K562 (cell line): ENCODE measurements around the gene ATP13A4. TPM values are rescaled to one million over a fixed set of nuclear protein-coding genes. Genes with fewer than 3 reads are reported as not detected.

ENCODE experiments used
- ATAC-seq: fragments of 200-7000 bp; cut with Tn5 transposase; 3 replicates; pipeline ENCODE4 v1.9.1; 2020; ENCODE audit warnings: moderate library complexity
- BruUV-seq: library from RNA; stranded (reverse); fragments of 400-500 nt; replicated peaks from 2 replicates; lab custom pipeline; 2021; lab: Mats Ljungman, UMichigan
- CTCF ChIA-PET: fragments of 300-600 bp; formaldehyde crosslinking; extraction: SDS; loops from one replicate; lab custom pipeline; 2021; ENCODE audit warnings: low intra/inter-chr PET ratio; lab: Yijun Ruan, JAX
- POLR2A ChIA-PET: fragments of 300-600, 350-650 bp; sonication (Branson Sonifier 250); formaldehyde crosslinking; extraction: SDS; loops from one replicate; lab custom pipeline; 2021; ENCODE audit warnings: antibody characterized with exemption, inconsistent platforms; lab: Yijun Ruan, JAX
- DNase-seq, 4 experiments: peaks; one replicate each; pipeline versions ENCODE4 v3.0.0 to v3.0.0-alpha.2; 2011 to 2018; ENCODE audit warnings: low spot score in 3 of 4, mixed read lengths in 3 of 4; ENCODE audit errors: extremely low read depth in 1 of 4
- FAIRE-seq: peaks from 2 replicates; lab custom pipeline; 2011; peaks lifted over from hg19 to GRCh38; lab: Jason Lieb, UNC
- H2AFZ ChIP-seq: 2 replicates; pipeline ENCODE4 v1.6.0; 2011; ENCODE audit warnings: low read depth, low read length, control low read depth, inconsistent platforms
- H3K27ac ChIP-seq: fragments of 200-600 bp; 3 replicates; pipeline ENCODE4 v1.8.0; 2011; ENCODE audit warnings: low read depth, mild to moderate bottlenecking, control low read depth, inconsistent platforms, low read length, moderate library complexity, mixed read lengths; ENCODE audit errors: extremely low read depth
- H3K27me3 ChIP-seq, 2 experiments: fragments of 300-600 bp in 1 of 2; 2 replicates in 1 of 2; 3 replicates in 1 of 2; pipeline versions ENCODE4 v1.6.0 to v1.8.0; 2011; ENCODE audit warnings: inconsistent platforms in 2 of 2, low read length in 2 of 2, mild to moderate bottlenecking in 1 of 2, mixed read lengths in 1 of 2, moderate library complexity in 1 of 2; ENCODE audit not compliant: control insufficient read depth in 2 of 2, insufficient read depth in 2 of 2
- H3K36me3 ChIP-seq: fragments of 300-600 bp; 3 replicates; pipeline ENCODE4 v1.8.0; 2011; ENCODE audit warnings: mild to moderate bottlenecking, low read length, inconsistent platforms; ENCODE audit not compliant: control insufficient read depth, insufficient read depth
- H3K4me1 ChIP-seq, 2 experiments: fragments of 200-600 bp in 1 of 2; replicated peaks in 1 of 2; 2 replicates in 1 of 2; 3 replicates in 1 of 2; pipeline versions ENCODE4 v1.5.1 to v1.8.0; 2011; ENCODE audit warnings: inconsistent platforms in 2 of 2, low read length in 2 of 2, mild to moderate bottlenecking in 1 of 2, mixed read lengths in 1 of 2, moderate library complexity in 1 of 2; ENCODE audit not compliant: control insufficient read depth in 2 of 2, insufficient read depth in 2 of 2
- H3K4me2 ChIP-seq: 2 replicates; pipeline ENCODE4 v1.6.1; 2011; ENCODE audit warnings: low read length, control low read depth, inconsistent platforms, mixed read lengths; ENCODE audit not compliant: insufficient read depth
- H3K4me3 ChIP-seq: fragments of 200-600 bp; sonication (generic), shearing (Covaris generic); 2 replicates; pipeline ENCODE4 v1.5.1; 2016; ENCODE audit warnings: control low read depth, inconsistent platforms
- H3K79me2 ChIP-seq: fragments of 200-600 bp; 3 replicates; pipeline ENCODE4 v1.8.0; 2011; ENCODE audit warnings: low read length, inconsistent platforms; ENCODE audit not compliant: control insufficient read depth, insufficient read depth
- H3K9ac ChIP-seq, 2 experiments: 2 replicates each; pipeline versions ENCODE4 v1.6.0 to v1.6.1; 2011; ENCODE audit warnings: low read depth in 2 of 2, low read length in 2 of 2, control low read depth in 1 of 2, inconsistent platforms in 1 of 2, mild to moderate bottlenecking in 1 of 2, mixed read lengths in 1 of 2; ENCODE audit not compliant: insufficient read depth in 1 of 2
- H3K9me1 ChIP-seq: one replicate; pipeline ENCODE4 v1.6.0; 2011; ENCODE audit warnings: inconsistent platforms, mild to moderate bottlenecking, low read length, moderate library complexity; ENCODE audit not compliant: control insufficient read depth, insufficient read depth
- H3K9me3 ChIP-seq: replicated peaks from 2 replicates; pipeline ENCODE4 v1.5.1; 2011; ENCODE audit warnings: low read depth, low read length, inconsistent platforms; ENCODE audit not compliant: control insufficient read depth, insufficient read depth
- H4K20me1 ChIP-seq: replicated peaks from 2 replicates; pipeline ENCODE4 v1.6.1; 2011; ENCODE audit warnings: low read length, inconsistent platforms, mixed read lengths; ENCODE audit not compliant: control insufficient read depth, insufficient read depth
- EHMT2 ChIP-seq: fragments of 450-650 bp; IDR thresholded peaks from 2 replicates; pipeline ENCODE4 v1.6.1; 2018; ENCODE audit warnings: antibody characterized with exemption
- ELF2 ChIP-seq: fragments of 250-450 bp; sonication (Bioruptor Pico); IDR thresholded peaks from 2 replicates; pipeline ENCODE4 v1.5.0; 2021; ENCODE audit warnings: mild to moderate bottlenecking
- FOXA1 ChIP-seq: fragments of 450-650 bp; IDR thresholded peaks from 2 replicates; pipeline ENCODE4 v1.6.1; 2016; ENCODE audit warnings: mild to moderate bottlenecking, borderline replicate concordance
- HSF4 ChIP-seq: fragments of 250-450 bp; sonication (Bioruptor Pico); IDR thresholded peaks from 2 replicates; pipeline ENCODE4 v2.1.2; 2022; ENCODE audit warnings: mild to moderate bottlenecking, moderate library complexity, borderline replicate concordance
- NUFIP1 ChIP-seq: fragments of 450-650 bp; IDR thresholded peaks from 2 replicates; pipeline ENCODE4 v1.6.1; 2018; ENCODE audit not compliant: partially characterized antibody
- PRDM10 ChIP-seq: fragments of 450-650 bp; IDR thresholded peaks from 2 replicates; pipeline ENCODE4 v1.6.1; 2018; ENCODE audit not compliant: partially characterized antibody
- SMAD4 ChIP-seq: fragments of 250-450 bp; sonication (Bioruptor Pico); conservative IDR thresholded peaks from 2 replicates; pipeline ENCODE4 v1.8.0; 2021; ENCODE audit warnings: inconsistent platforms, mild to moderate bottlenecking, moderate library complexity
- XRCC3 ChIP-seq: fragments of 450-650 bp; IDR thresholded peaks from 2 replicates; pipeline ENCODE4 v1.6.1; 2017; ENCODE audit warnings: mild to moderate bottlenecking, moderate library complexity
- ZKSCAN3 ChIP-seq: fragments of 250-450 bp; sonication (Bioruptor Pico); IDR thresholded peaks from 2 replicates; pipeline ENCODE4 v1.4.0; 2020
- ZNF507 ChIP-seq: conservative IDR thresholded peaks from 2 replicates; pipeline ENCODE4 v1.6.1; 2017; ENCODE audit warnings: missing genetic modification characterization, missing compliant biosample characterization
- ZNF512 ChIP-seq: IDR thresholded peaks from 2 replicates; pipeline ENCODE4 v1.6.1; 2016; ENCODE audit warnings: missing genetic modification characterization, missing compliant biosample characterization
- ZNF586 ChIP-seq: fragments of 450-650 bp; formaldehyde crosslinking; conservative IDR thresholded peaks from 2 replicates; pipeline ENCODE4 v1.4.0; 2020; ENCODE audit warnings: mild to moderate bottlenecking, moderate library complexity
- WGBS: fragments of 100-300 bp; shearing (Covaris generic); methylation state at CpG from one replicate; pipeline ENCODE4 v1.1.6; 2016; ENCODE audit warnings: low coverage, mixed read lengths; ENCODE audit not compliant: insufficient coverage; ENCODE audit errors: missing lambda C conversion rate; 5-methylcytosine and 5-hydroxymethylcytosine counted together
- in situ Hi-C: fragments of 300-500 bp; cut with MboI; formaldehyde crosslinking; loops from 4 replicates; pipeline ENCODE4 v1.15.0; 2018; ENCODE audit warnings: inconsistent platforms, mixed read lengths
- intact Hi-C: fragments of 100-400 bp; cut with micrococcal nuclease; formaldehyde crosslinking; loops from 2 replicates; pipeline ENCODE4 v1.14.2; 2022
- polyA plus RNA-seq, 8 experiments: library from polyadenylated mRNA; depleted of rRNA in 4 of 8; stranded (reverse) in 5 of 8; unstranded in 3 of 8; fragments of >200 nt; fragmentation: Nextera tagmentation in 2 of 8; fragmentation: Illumina TruSeq in 1 of 8; extraction: Ambion mirVana in 2 of 8; extraction: Trizol in 1 of 8; gene quantifications; 2 replicates each; pipeline versions ENCODE4 v1.2.1 to v1.2.3, GENCODE V29; 2011 to 2014; ENCODE audit warnings: inconsistent platforms in 1 of 8, missing spikeins in 1 of 8
- total RNA-seq, 7 experiments: library from RNA; depleted of rRNA in 6 of 7; stranded (reverse); fragments of >200 nt in 6 of 7; fragmentation: Illumina TruSeq in 2 of 7; extraction: Trizol in 2 of 7; gene quantifications; 2 replicates each; pipeline versions ENCODE4 v1.2.1 to v1.2.3, GENCODE V29; 2011 to 2021; ENCODE audit warnings: low replicate concordance in 1 of 7
- TF ChIP-seq, protein P1 (sequence below): fragments of 450-650 bp; formaldehyde crosslinking; IDR thresholded peaks from 2 replicates; pipeline ENCODE4 v1.4.0; 2022; ENCODE audit warnings: mild to moderate bottlenecking, moderate library complexity
- TF ChIP-seq, protein P2 (sequence below): fragments of 450-650 bp; IDR thresholded peaks from 2 replicates; pipeline ENCODE4 v1.6.1; 2016; ENCODE audit warnings: borderline replicate concordance

The ATP13A4 gene
- total and polyA plus RNA-seq, 9 of the 15 experiments (the other 6 are each of a cell fraction or from before 2014, with no cell fraction given), result 0.03 to 0.14 (median 0.07) TPM; not detected in 6

- H3K4me2 ChIP-seq, result no peak overlapping the region
- CTCF ChIA-PET, result no interaction called here
These were observed 34.9 kb upstream of the ATP13A4 start for GRCh38 chr3:193589616-193590015.

More at GRCh38 chr3:193589616-193590015, 34.9 kb upstream of the ATP13A4 start:
- H3K4me1 ChIP-seq, result peaks cover 5 to 17% of the 10 kb centered on the region in 2 experiments; a peak in 3 of 5 replicates
- in situ Hi-C loops (no loop called here), intact Hi-C loops (loop anchor here (5.0 to 10.0 kb wide), 3 partner anchors 113 to 735 kb away; no protein-coding TSS in a partner anchor)
- no peaks in the 10 kb centered on the region for H3K27me3 ChIP-seq
- H3K27ac ChIP-seq, result no peak overlapping the region
- H4K20me1 ChIP-seq, result no peaks in the 10 kb centered on the region
- no peak for FAIRE-seq
- peaks cover 21% of the 10 kb centered on the region for H3K79me2 ChIP-seq
- H3K9me1 ChIP-seq, result no peaks in the 10 kb centered on the region
- no peak overlapping the region for H3K4me3 ChIP-seq
- ATAC-seq, result no peak
- TF ChIP-seq, protein P1, sequence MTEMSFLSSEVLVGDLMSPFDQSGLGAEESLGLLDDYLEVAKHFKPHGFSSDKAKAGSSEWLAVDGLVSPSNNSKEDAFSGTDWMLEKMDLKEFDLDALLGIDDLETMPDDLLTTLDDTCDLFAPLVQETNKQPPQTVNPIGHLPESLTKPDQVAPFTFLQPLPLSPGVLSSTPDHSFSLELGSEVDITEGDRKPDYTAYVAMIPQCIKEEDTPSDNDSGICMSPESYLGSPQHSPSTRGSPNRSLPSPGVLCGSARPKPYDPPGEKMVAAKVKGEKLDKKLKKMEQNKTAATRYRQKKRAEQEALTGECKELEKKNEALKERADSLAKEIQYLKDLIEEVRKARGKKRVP (CRISPR knock-in tag), result no peak
- TF ChIP-seq ZNF586 (CRISPR knock-in tag) (no peak), ELF2 (CRISPR knock-in tag) (no peak), ZNF507 (0 out of 2 replicates have a peak, but pooled peaks have one; percentile 17), HSF4 (CRISPR knock-in tag) (no peak), SMAD4 (CRISPR knock-in tag) (no peak), FOXA1 (no peak), NUFIP1 (no peak), ZNF512 (0 out of 2 replicates have a peak, but pooled peaks have one; percentile 13), XRCC3 (no peak), EHMT2 (no peak), ZKSCAN3 (CRISPR knock-in tag) (no peak), PRDM10 (no peak)
- TF ChIP-seq, protein P2, sequence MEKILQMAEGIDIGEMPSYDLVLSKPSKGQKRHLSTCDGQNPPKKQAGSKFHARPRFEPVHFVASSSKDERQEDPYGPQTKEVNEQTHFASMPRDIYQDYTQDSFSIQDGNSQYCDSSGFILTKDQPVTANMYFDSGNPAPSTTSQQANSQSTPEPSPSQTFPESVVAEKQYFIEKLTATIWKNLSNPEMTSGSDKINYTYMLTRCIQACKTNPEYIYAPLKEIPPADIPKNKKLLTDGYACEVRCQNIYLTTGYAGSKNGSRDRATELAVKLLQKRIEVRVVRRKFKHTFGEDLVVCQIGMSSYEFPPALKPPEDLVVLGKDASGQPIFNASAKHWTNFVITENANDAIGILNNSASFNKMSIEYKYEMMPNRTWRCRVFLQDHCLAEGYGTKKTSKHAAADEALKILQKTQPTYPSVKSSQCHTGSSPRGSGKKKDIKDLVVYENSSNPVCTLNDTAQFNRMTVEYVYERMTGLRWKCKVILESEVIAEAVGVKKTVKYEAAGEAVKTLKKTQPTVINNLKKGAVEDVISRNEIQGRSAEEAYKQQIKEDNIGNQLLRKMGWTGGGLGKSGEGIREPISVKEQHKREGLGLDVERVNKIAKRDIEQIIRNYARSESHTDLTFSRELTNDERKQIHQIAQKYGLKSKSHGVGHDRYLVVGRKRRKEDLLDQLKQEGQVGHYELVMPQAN, result no peak
- TF ChIP-seq, all 486 proteins: peak for 2
- WGBS, result 7% methylated on average over 1 of the region's 1 CpG
- POLR2A ChIA-PET, result no interaction called here
- H2AFZ ChIP-seq, result peak overlapping the region; percentile 8; the same call in 1 of the 2 replicates
- no peaks in the 10 kb centered on the region for H3K9me3 ChIP-seq
- BruUV-seq, result no TSS peak
- no peak overlapping the region for H3K9ac ChIP-seq
- DNase-seq, result no peak
- no peaks in the 10 kb centered on the region for H3K36me3 ChIP-seq
